CD4-positive, alpha-beta T cell treated with Interleukin-12 subunit alpha and Interleukin-12 subunit beta, for 1 hour (primary cell): Measurements from ENCODE around the gene PDZRN4.
A peak's percentile ranks its signal among the peaks of the same experiment; 100 is the strongest.
"Not testable (repeated sequence)": the region's sequence is repeated elsewhere in the genome, so short reads cannot be mapped to it uniquely, and the experiment has no call there.

ENCODE experiments used
- DNase-seq: peaks from one replicate; pipeline ENCODE4 v3.0.0-alpha.2; 2020

PDZRN4 gene

GRCh38 chr12:41217727-41218126 is 29.6 kb downstream of the PDZRN4 start:
- DNase-seq = no peak

DNA sequence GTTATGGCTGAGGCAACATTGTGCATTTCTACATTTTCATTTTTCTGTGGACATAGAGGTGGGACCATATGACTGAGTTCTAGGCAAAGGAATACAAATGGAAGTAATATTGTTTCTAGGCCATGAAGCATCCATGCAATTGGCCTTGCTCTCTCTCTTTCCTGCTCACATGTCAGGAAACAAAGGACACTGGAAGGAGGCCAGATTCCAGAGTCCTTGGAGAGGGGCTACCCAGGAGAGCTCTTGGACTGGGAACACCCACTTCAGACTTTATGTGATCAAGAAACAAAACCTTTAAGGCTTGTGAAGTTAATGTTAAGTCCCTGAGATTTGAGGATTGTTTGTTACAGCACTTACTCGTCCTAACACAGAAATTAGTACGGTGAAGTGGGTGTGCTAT is 32.8 kb downstream of the PDZRN4 start:
- no peak for DNase-seq

DNA sequence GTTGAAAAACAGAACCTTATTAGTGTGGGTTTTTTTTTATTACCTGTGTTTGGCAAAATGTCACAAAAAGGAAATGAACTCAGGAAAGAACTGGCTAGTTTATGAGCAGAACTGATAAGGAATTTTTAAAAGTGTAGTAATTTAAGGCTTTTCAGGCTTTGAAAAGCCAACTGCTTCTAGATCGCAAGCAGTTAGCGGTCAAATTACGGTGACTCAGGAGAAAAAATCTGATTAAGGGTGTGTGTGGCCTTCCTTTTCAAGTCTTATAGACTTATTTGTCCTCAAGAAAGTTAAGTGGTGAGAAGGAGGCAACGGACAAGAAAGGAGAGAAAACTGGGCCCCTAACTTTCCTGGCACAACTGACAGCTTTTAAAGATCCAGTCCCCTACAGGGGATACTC is 33.4 kb downstream of the PDZRN4 start:
- no peak for DNase-seq

DNA sequence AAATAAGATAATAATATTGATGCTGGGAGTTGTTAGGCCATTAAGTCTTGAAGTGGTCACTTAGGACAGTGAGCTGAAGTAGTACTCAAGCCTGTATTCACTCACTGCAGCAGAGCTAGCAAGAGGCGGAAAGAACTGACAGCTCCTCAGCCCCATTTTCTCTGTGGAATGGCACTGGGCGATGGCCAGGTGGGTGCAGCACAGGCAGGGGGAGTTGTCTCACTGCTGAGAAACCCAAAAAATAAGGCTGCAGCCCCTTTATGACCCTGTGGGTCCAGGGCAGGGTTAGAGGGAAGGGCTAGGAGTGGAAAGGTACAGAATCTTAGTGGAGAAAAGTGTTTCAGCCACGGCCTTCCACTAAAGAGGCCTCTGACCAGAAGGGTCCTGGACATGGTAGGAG is 35.5 kb downstream of the PDZRN4 start:
- no peak for DNase-seq

DNA sequence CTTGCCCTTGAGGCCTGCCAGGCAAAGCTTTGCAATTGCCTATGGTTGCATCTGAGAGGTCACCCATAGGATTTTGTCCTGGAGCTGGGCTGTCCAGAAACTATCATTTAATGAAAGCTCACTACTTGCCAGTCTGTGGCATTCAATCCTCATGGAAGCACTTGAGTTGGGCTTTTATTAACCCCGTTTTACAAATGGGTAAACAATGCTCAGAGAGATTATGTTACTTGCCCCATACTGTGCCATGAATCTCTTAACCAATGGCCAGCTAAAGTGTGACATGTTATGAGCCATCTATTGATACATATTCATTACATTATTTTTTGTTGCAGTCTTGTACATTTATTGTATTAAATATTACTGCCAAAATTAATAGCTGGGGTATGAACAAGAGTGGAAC is 35.9 kb downstream of the PDZRN4 start:
- no peak for DNase-seq

GRCh38 chr12:41225179-41225578 is 37.1 kb downstream of the PDZRN4 start:
- DNase-seq = no peak

DNA sequence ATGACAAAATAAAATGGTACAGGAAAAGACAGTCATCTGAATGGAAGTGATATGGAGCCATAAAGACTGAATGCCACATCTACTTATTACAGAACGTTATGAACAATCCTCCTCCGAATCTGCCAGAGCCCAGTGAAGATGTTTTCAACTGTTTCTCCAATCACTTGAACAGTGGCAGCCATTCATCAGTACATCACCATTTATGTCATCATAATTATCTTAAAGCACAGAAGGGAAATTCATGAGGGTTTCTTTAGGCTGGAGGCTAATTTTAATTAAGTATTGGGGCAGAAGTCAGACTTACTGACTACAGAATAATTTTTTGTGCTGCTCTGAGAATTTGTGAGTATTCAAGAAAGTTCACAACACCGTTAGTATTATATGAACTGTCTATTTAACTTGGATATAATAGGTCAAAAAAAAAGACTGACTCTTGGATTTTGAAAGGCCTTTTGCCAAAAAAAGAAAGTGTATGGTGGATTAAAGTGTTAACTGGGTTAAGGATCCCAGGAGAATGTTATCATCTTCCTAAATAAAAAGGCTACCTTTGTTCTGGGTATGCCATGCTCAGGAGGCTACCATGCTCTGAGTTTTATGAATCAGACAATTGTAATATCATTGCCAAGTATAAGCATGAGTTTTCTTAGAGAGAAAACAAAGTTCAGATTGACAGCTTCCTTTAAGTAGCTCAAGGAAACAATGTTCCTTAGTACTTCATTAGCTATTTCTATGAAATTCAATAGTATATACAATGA is 40.1 kb downstream of the PDZRN4 start:
- no peak for DNase-seq

- DNase-seq = no peak
These were observed 42.6 kb downstream of the PDZRN4 start for GRCh38 chr12:41230756-41231155.

DNA sequence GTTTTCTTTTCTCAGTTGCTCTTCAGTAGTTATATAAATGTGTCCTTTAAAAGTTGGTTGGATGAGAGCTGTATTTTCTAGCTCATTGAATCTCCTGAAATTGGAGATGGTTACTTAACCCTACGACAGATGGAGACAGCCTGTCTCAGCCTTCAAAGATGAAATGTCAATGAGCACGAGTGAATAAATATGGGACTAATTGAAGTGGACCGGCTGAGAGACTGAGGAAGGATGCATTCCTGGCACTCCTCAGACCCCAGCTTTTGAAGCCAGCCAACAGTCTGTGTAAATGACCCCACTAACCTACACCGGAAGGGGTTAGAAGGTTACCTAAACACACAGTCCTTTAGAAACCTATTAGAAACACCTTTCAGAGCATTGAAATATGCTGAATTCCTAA is 46.6 kb downstream of the PDZRN4 start:
- no peak for DNase-seq

DNA sequence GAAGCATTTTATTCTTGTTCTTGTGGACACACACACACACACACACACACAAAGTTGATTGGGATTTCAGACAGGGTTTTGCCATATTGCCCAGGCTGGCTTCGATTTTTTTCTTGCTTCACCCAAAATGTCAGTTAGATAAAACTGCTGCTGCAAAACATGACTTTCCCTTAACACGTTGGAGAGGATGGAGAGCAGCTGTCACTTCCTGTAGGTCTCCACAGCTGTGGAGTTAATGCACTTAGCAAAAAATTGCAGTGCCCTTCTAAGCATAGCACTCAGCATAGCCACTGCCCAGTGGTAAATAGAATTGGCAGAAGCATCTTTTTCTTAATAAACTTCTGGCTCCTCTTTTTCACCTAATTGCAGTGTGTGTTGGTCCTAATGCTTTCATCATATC is 54.5 kb downstream of the PDZRN4 start:
- DNase-seq = no peak

DNA sequence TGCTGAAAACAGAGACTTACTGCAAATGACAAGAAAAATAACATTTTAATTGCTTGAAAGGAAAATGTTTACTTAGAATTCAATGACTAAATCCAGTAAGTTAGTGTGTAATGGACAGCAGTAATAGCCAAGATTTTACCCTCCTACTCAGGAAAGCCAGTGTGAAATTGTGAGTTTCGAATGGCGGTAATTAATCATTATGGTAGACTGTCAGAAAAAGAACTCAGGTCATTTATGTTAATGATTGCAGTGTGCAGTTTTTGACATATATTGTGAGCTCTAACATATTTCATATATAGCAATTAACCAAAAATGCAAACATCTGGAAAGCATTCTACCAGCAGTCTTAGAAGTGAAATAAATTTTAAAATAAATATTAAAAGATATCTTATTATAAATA is 60.3 kb downstream of the PDZRN4 start:
- DNase-seq = no peak

DNA sequence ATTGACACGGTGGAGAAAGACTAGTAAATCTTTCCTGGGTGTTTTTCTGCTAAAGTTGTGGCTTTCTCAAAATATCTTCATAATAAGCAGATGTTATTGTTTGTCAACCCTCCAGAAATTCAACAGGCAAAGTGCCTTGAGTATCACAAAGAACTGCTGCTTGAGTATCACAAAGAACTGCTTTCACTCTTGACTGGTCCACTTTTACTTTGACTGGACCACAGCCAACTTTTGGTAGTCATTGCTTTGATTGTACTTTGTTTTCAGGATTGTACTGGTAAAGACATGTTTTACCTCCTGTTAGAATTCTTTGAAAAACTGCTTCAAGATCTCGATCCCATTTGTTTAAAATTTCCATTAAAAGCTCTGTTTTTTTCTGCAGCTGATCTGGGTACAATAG is 62.6 kb downstream of the PDZRN4 start:
- no peak for DNase-seq

- DNase-seq = no peak
These were observed 66.1 kb downstream of the PDZRN4 start for GRCh38 chr12:41254004-41254914.

GRCh38 chr12:41263196-41263595 is 75.1 kb downstream of the PDZRN4 start:
- not testable (repeated sequence) for DNase-seq

DNA sequence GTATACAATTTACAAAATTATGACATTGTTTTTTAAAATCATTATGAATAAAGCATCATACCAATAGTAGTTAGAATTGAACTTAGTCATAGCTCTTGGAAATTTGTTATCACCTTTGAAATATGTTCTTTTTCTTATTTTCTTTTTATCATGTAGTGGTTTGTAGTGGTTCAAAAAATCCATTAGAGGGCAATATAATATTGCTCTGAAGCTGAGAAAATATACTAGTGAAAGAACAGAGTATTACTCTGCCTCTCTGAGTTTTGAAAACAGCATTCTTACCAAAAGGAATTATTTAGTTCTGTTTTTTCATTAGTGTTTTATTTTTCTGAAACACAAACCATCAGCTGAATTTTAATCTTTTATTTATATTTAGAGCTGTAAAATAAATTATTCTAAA is 76.2 kb downstream of the PDZRN4 start:
- DNase-seq = no peak

DNA sequence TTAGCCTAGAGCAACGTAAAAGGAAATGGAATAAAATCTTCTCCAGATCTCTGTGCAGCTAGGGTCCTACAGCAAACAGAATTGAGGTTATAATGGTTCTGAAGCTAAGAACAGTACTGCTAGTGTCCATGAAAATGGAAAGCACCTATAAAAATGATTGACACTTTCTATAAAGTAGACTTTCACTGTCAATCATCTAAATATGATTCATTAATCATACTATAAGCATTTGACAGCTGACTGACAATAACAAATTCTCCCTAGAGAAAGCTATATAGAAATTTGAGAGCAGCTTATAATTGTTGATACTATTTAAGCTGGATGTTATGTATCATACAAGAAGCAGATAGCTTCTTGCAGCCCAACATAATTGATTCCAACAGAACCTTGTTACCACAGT is 80.9 kb downstream of the PDZRN4 start:
- no peak for DNase-seq

DNA sequence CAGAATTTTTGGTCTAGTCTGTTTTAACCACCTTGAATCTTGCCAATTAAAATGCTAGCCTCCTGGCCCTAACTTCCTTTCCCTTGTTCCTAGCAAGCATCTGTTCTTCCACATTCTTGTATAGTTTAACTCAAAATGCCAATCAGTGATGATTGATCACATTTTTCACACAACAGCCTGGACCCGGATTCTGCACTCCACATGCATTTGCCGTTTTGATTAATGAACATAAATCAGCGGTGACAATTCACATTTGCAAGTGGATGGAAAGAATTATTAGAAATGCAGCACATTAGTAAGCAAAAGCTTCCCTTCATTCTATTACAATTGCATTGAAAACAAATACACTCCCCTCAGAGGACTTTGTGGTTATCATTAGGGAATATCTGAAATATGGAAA is 83.4 kb downstream of the PDZRN4 start:
- no peak for DNase-seq

DNA sequence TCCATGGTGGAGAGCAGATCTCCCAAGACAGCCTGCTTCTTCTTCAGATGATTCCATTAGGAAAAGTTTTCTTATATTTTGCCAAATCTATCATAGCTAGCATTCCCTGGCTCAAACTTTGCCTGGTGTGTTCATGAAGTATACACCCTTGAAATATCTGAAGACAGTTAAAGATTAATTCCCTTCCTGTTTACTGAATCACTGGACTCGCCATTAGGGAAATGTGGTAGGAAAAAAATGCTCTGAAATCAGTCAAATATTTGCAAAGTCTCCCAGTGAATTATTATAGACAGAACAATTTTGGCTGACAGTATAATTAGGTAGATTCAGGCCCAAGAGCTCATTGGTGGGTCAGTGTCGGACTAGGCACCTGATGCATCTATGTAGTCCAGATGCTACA is 86.5 kb downstream of the PDZRN4 start:
- DNase-seq = no peak

GRCh38 chr12:41277100-41277945 is 89.2 kb downstream of the PDZRN4 start:
- peak; percentile 11 for DNase-seq

DNA sequence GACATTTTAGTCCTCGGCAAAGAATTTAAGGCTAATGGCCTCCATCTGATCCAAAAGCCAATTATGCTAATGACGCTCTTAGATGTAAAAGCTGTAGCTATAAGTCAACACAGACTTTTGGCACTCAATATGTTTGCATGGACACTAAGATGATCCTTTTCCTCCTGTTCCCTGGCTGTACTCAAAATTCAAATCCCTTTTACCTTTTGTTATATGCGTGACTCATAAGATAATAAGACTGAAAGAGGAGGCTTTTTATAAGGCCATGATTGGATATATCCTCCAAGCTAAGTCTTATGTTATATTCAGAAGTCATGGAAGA is 89.8 kb downstream of the PDZRN4 start:
- no peak for DNase-seq

GRCh38 chr12:41280341-41281095 is 92.4 kb downstream of the PDZRN4 start:
- not testable (repeated sequence) for DNase-seq

DNA sequence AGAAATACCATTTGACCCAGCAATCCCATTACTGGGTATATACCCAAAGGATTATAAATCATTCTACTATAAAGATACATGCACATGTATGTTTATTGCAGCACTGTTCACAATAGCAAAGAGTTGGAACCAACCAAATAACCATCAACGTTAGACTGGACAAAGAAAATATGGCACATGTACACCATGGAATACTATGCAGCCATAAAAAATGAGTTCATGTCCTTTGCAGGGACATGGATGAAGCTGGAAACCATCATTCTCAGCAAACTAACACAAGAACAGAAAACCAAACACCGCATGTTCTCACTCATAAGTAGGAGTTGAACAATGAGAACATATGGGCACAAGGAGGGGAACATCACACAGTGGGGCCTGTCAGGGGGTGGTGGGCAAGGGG is 97.3 kb downstream of the PDZRN4 start:
- DNase-seq = not testable (repeated sequence)

- no peak for DNase-seq
These were observed 98.3 kb downstream of the PDZRN4 start for GRCh38 chr12:41286426-41286825.
